Muscle of arm (tissue), 12 donors: Measurements from ENCODE around the gene UNC93A. TPM values are rescaled to one million over a fixed set of nuclear protein-coding genes. Genes with fewer than 3 reads are reported as not detected.
"Not testable (repeated sequence)": the region's sequence is repeated elsewhere in the genome, so short reads cannot be mapped to it uniquely, and the experiment has no call there.

Experiments used
- DNase-seq: peaks from one replicate; pipeline ENCODE4 v3.0.0-alpha.2; 2013
- polyA plus RNA-seq, 12 donors: library from polyadenylated mRNA; unstranded; fragments of 120-200 nt; gene quantifications; one replicate each; pipeline ENCODE4 v1.2.1, GENCODE V29; 2013; ENCODE audit not compliant: insufficient read length in 12 of 12

UNC93A gene
- polyA plus RNA-seq, 12 donors, result 0.13 to 0.16 TPM; not detected in 10

GRCh38 chr6:167309355-167310192 is 18.5 kb downstream of the UNC93A start:
- not testable (repeated sequence) for DNase-seq

GRCh38 chr6:167311286-167311685 is 20.2 kb downstream of the UNC93A start:
- DNase-seq, result no peak

- DNase-seq, result not testable (repeated sequence)
These were observed 20.6 kb downstream of the UNC93A start for GRCh38 chr6:167311691-167312090.

GRCh38 chr6:167314180-167314821 is 23.2 kb downstream of the UNC93A start:
- DNase-seq, result no peak

- DNase-seq, result no peak
These were observed 26.1 kb downstream of the UNC93A start for GRCh38 chr6:167317172-167317571.

GRCh38 chr6:167318354-167318753 is 27.2 kb downstream of the UNC93A start:
- not testable (repeated sequence) for DNase-seq

GRCh38 chr6:167318856-167319255 is 27.7 kb downstream of the UNC93A start:
- not testable (repeated sequence) for DNase-seq

- DNase-seq, result not testable (repeated sequence)
These were observed 29.0 kb downstream of the UNC93A start for GRCh38 chr6:167319856-167320753.

GRCh38 chr6:167320754-167321056 is 29.6 kb downstream of the UNC93A start:
- DNase-seq, result not testable (repeated sequence)

GRCh38 chr6:167321185-167321584 is 30.1 kb downstream of the UNC93A start:
- not testable (repeated sequence) for DNase-seq

- no peak for DNase-seq
These were observed 32.0 kb downstream of the UNC93A start for GRCh38 chr6:167323111-167323510.

GRCh38 chr6:167324111-167324510 is 33.0 kb downstream of the UNC93A start:
- DNase-seq, result no peak

GRCh38 chr6:167325766-167326165 is 34.7 kb downstream of the UNC93A start:
- no peak for DNase-seq

GRCh38 chr6:167327391-167327790 is 36.3 kb downstream of the UNC93A start:
- no peak for DNase-seq

- DNase-seq, result no peak
These were observed 37.0 kb downstream of the UNC93A start for GRCh38 chr6:167328086-167328485.

- no peak for DNase-seq
These were observed 37.9 kb downstream of the UNC93A start for GRCh38 chr6:167329014-167329413.

- DNase-seq, result no peak
These were observed 39.6 kb downstream of the UNC93A start for GRCh38 chr6:167330750-167331149.

GRCh38 chr6:167331565-167331964 is 40.5 kb downstream of the UNC93A start:
- no peak for DNase-seq

- no peak for DNase-seq
These were observed 45.9 kb downstream of the UNC93A start for GRCh38 chr6:167336844-167337630.

- no peak for DNase-seq
These were observed 46.7 kb downstream of the UNC93A start for GRCh38 chr6:167337675-167338449.
